Mesenchymal stem cell (in vitro differentiated cells and primary cell): ENCODE data around the gene MMS19.
A peak's percentile ranks its signal among the peaks of the same experiment; 100 is the strongest.

Experiments used
- DNase-seq: peaks from one replicate; pipeline ENCODE4 v3.0.0-alpha.2; 2013
- H2AFZ ChIP-seq: one replicate; pipeline ENCODE4 v1.6.1; 2013; ENCODE audit warnings: low read depth, mild to moderate bottlenecking, control low read depth, inconsistent platforms, low read length, moderate library complexity
- H2AK5ac ChIP-seq: 2 replicates; pipeline ENCODE4 v1.6.1; 2013; ENCODE audit warnings: low read length, moderate library complexity, mild to moderate bottlenecking, inconsistent platforms; ENCODE audit not compliant: severe bottlenecking
- H2BK120ac ChIP-seq: one replicate; pipeline ENCODE4 v1.6.1; 2013; ENCODE audit warnings: low read depth, mild to moderate bottlenecking, inconsistent platforms, low read length, moderate library complexity
- H2BK12ac ChIP-seq, 2 experiments: one replicate each; pipeline ENCODE4 v1.6.1; 2013; ENCODE audit warnings: inconsistent platforms in 2 of 2, low read length in 2 of 2, mild to moderate bottlenecking in 2 of 2, moderate library complexity in 2 of 2, control low read depth in 1 of 2
- H2BK15ac ChIP-seq: one replicate; pipeline ENCODE4 v1.6.1; 2013; ENCODE audit warnings: mild to moderate bottlenecking, low read depth, inconsistent platforms; ENCODE audit not compliant: poor library complexity, severe bottlenecking
- H2BK5ac ChIP-seq: 2 replicates; pipeline ENCODE4 v1.6.1; 2013; ENCODE audit warnings: low read depth, mild to moderate bottlenecking, low read length, control low read depth, inconsistent platforms; ENCODE audit not compliant: poor library complexity, severe bottlenecking
- H3K14ac ChIP-seq, 2 experiments: one replicate each; pipeline ENCODE4 v1.6.1; 2013; ENCODE audit warnings: inconsistent platforms in 2 of 2, low read length in 2 of 2, control low read depth in 1 of 2, mild to moderate bottlenecking in 1 of 2, moderate library complexity in 1 of 2
- H3K18ac ChIP-seq, 2 experiments: one replicate each; pipeline ENCODE4 v1.6.1; 2013; ENCODE audit warnings: inconsistent platforms in 2 of 2, low read length in 2 of 2, control low read depth in 1 of 2, low read depth in 1 of 2, mild to moderate bottlenecking in 1 of 2
- H3K23ac ChIP-seq, 2 experiments: one replicate each; pipeline ENCODE4 v1.6.1; 2013; ENCODE audit warnings: inconsistent platforms in 2 of 2, low read length in 2 of 2, mild to moderate bottlenecking in 2 of 2, moderate library complexity in 2 of 2, control low read depth in 1 of 2
- H3K27ac ChIP-seq: 2 replicates; pipeline ENCODE4 v1.5.1; 2013; ENCODE audit warnings: mild to moderate bottlenecking, moderate library complexity, low read length, control low read depth, inconsistent platforms; ENCODE audit not compliant: poor library complexity, severe bottlenecking
- H3K27me3 ChIP-seq, 2 experiments: 2 replicates each; pipeline versions ENCODE4 v1.6.1 to v1.7.0; 2013; ENCODE audit warnings: low read length in 2 of 2, mild to moderate bottlenecking in 2 of 2, moderate library complexity in 2 of 2, control low read depth in 1 of 2, inconsistent platforms in 1 of 2; ENCODE audit not compliant: control insufficient read depth in 1 of 2, insufficient read depth in 1 of 2
- H3K36me3 ChIP-seq, 2 experiments: 2 replicates each; pipeline versions ENCODE4 v1.6.1 to v1.7.0; 2013; ENCODE audit warnings: low read length in 2 of 2, control low read depth in 1 of 2, inconsistent platforms in 1 of 2, low read depth in 1 of 2, mild to moderate bottlenecking in 1 of 2; ENCODE audit not compliant: insufficient read depth in 2 of 2, control insufficient read depth in 1 of 2
- H3K4ac ChIP-seq, 2 experiments: one replicate each; pipeline ENCODE4 v1.6.1; 2013; ENCODE audit warnings: inconsistent platforms in 2 of 2, low read length in 2 of 2, mild to moderate bottlenecking in 2 of 2, moderate library complexity in 2 of 2, control low read depth in 1 of 2, low read depth in 1 of 2
- H3K4me1 ChIP-seq: 2 replicates; pipeline ENCODE4 v1.6.1; 2013; ENCODE audit warnings: low read depth, low read length, control low read depth; ENCODE audit not compliant: control insufficient read depth, insufficient read depth
- H3K4me2 ChIP-seq: 2 replicates; pipeline ENCODE4 v1.6.1; 2013; ENCODE audit warnings: low read length, mild to moderate bottlenecking, inconsistent platforms; ENCODE audit not compliant: poor library complexity, severe bottlenecking
- H3K4me3 ChIP-seq, 2 experiments: 2 replicates each; pipeline versions ENCODE4 v1.5.1 to v1.7.0; 2013; ENCODE audit warnings: low read length in 2 of 2, mild to moderate bottlenecking in 2 of 2, control low read depth in 1 of 2, low read depth in 1 of 2; ENCODE audit not compliant: insufficient read depth in 1 of 2
- H3K79me1 ChIP-seq: replicated peaks from 2 replicates; pipeline ENCODE4 v1.6.1; 2013; ENCODE audit warnings: mild to moderate bottlenecking, control low read depth, low read length, inconsistent platforms; ENCODE audit not compliant: poor library complexity, severe bottlenecking
- H3K9ac ChIP-seq: 2 replicates; pipeline ENCODE4 v1.7.0; 2013; ENCODE audit warnings: mild to moderate bottlenecking, low read length, moderate library complexity
- H3K9me3 ChIP-seq: 2 replicates; pipeline ENCODE4 v1.7.0; 2013; ENCODE audit warnings: mild to moderate bottlenecking, low read length; ENCODE audit not compliant: control insufficient read depth
- H4K8ac ChIP-seq: one replicate; pipeline ENCODE4 v1.6.1; 2013; ENCODE audit warnings: inconsistent platforms, mild to moderate bottlenecking, low read length, moderate library complexity
- H4K91ac ChIP-seq: one replicate; pipeline ENCODE4 v1.6.1; 2013; ENCODE audit warnings: mild to moderate bottlenecking, low read length, inconsistent platforms
- WGBS: methylation state at CpG from one replicate; pipeline ENCODE4 v1.1.7; 2013; ENCODE audit warnings: mixed read lengths; 5-methylcytosine and 5-hydroxymethylcytosine counted together

MMS19 gene

GRCh38 chr10:97464226-97464625 is 34.0 kb downstream of the MMS19 start:
- no peak overlapping the region for H3K4ac ChIP-seq
- peak overlapping the region; percentile 50 for H3K9ac ChIP-seq
- no peak overlapping the region for H2BK5ac ChIP-seq
- H3K14ac ChIP-seq: no peak overlapping the region
- H3K36me3 ChIP-seq: peaks cover 77 to 99% of the 10 kb centered on the region in 2 experiments
- peaks cover 2% of the 10 kb centered on the region for H3K4me1 ChIP-seq
- H3K9me3 ChIP-seq: no peaks in the 10 kb centered on the region
- no peak overlapping the region for H4K91ac ChIP-seq
- DNase-seq: no peak
- no peak overlapping the region for H3K23ac ChIP-seq
- no peak overlapping the region for H2AK5ac ChIP-seq
- H3K27ac ChIP-seq: peak overlapping the region; percentile 11
- no peak overlapping the region for H3K18ac ChIP-seq
- no peak overlapping the region for H4K8ac ChIP-seq
- H2BK120ac ChIP-seq: no peak overlapping the region
- no peaks in the 10 kb centered on the region for H3K27me3 ChIP-seq
- no peak overlapping the region for H3K4me2 ChIP-seq
- peaks cover 23% of the 10 kb centered on the region for H3K79me1 ChIP-seq
- WGBS: 86% methylated on average over 1 of the region's 1 CpG
- no peak overlapping the region for H2BK15ac ChIP-seq
- H3K4me3 ChIP-seq: no peak overlapping the region
- no peak overlapping the region for H2BK12ac ChIP-seq
- no peak overlapping the region for H2AFZ ChIP-seq

- Histone ChIP-seq H3K23ac (no peak overlapping the region), H3K36me3 (peaks cover 77 to 99% of the 10 kb centered on the region in 2 experiments), H3K4me2 (no peak overlapping the region), H3K18ac (no peak overlapping the region), H3K9me3 (no peaks in the 10 kb centered on the region), H3K9ac (peak overlapping the region; percentile 50), H4K91ac (no peak overlapping the region), H2BK15ac (no peak overlapping the region), H3K4me3 (no peak overlapping the region), H3K4ac (no peak overlapping the region), H2BK5ac (no peak overlapping the region), H3K27ac (peak overlapping the region; percentile 11), H3K27me3 (no peaks in the 10 kb centered on the region), H3K14ac (no peak overlapping the region), H2AFZ (no peak overlapping the region), H3K79me1 (peaks cover 22% of the 10 kb centered on the region), H2BK12ac (no peak overlapping the region), H2AK5ac (peak overlapping the region; percentile 38), H3K4me1 (peaks cover 2% of the 10 kb centered on the region), H2BK120ac (no peak overlapping the region), H4K8ac (no peak overlapping the region)
- WGBS: 70% methylated on average over 1 of the region's 4 CpGs
- DNase-seq: peak; percentile 60
Observed at GRCh38 chr10:97463363-97464132, 34.7 kb downstream of the MMS19 start.

DNA sequence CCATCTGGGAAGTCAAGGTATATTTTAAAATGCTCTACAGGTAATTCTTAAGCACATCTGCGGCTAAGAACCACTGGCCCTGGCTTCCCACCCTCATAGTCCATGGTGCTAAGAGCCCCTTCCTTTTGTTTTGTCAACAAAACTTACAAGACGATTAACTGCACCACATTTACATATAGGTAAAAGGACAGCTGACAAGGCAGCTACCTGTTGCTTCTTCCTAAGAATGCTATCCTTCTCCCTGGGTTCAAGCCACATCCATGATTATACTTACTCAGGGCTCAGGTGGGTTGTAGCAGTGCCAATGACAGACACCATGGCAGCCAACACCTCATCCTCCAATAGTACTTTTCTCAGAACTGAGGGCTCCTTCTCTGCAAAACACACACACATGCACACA is 35.9 kb downstream of the MMS19 start:
- Histone ChIP-seq H3K4ac (no peak overlapping the region), H2BK15ac (no peak overlapping the region), H4K91ac (no peak overlapping the region), H3K23ac (no peak overlapping the region), H3K18ac (no peak overlapping the region), H2BK120ac (no peak overlapping the region), H2AFZ (no peak overlapping the region), H3K4me3 (no peak overlapping the region), H3K9me3 (no peaks in the 10 kb centered on the region), H3K36me3 (peaks cover 79 to 98% of the 10 kb centered on the region in 2 experiments), H2BK12ac (no peak overlapping the region), H3K4me2 (no peak overlapping the region), H3K27me3 (no peaks in the 10 kb centered on the region), H3K27ac (no peak overlapping the region), H2AK5ac (no peak overlapping the region), H3K79me1 (peaks cover 22% of the 10 kb centered on the region), H3K9ac (no peak overlapping the region), H3K14ac (no peak overlapping the region), H4K8ac (no peak overlapping the region), H3K4me1 (no peaks in the 10 kb centered on the region), H2BK5ac (no peak overlapping the region)
- 93% methylated on average over 2 of the region's 2 CpGs for WGBS
- DNase-seq: no peak

DNA sequence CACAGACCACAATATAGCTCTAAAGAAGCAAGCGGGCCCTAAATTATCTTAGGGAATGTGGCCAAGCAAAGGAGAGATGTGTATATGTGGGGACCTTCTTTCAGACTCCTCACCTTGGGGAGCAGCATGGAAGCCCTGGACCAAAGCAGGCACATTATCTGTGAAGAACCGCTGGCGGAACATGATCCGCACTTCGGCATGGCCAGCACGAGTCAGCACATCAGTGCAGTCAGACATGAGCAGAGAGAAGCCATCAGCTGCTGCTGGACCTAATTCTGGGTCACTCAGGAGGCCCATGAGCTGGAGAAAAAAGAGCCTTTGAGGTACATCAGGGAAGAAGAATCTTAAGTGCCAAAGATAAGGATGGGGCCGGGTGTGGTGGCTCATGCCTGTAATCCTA is 38.3 kb downstream of the MMS19 start:
- Histone ChIP-seq H3K27me3 (no peaks in the 10 kb centered on the region), H3K4me1 (no peaks in the 10 kb centered on the region), H3K23ac (no peak overlapping the region), H3K18ac (no peak overlapping the region), H3K9ac (no peak overlapping the region), H3K79me1 (peaks cover 25% of the 10 kb centered on the region), H3K9me3 (no peaks in the 10 kb centered on the region), H2BK5ac (no peak overlapping the region), H4K91ac (no peak overlapping the region), H3K14ac (no peak overlapping the region), H3K36me3 (peaks cover 81 to 98% of the 10 kb centered on the region in 2 experiments), H4K8ac (no peak overlapping the region), H2AFZ (no peak overlapping the region), H2BK120ac (no peak overlapping the region), H3K4me3 (no peak overlapping the region), H2BK15ac (no peak overlapping the region), H2AK5ac (no peak overlapping the region), H3K4ac (no peak overlapping the region), H3K27ac (no peak overlapping the region), H3K4me2 (no peak overlapping the region), H2BK12ac (no peak overlapping the region)
- DNase-seq: no peak
- WGBS: 89% methylated on average over 7 of the region's 7 CpGs
